Immature natural killer cell (primary cell): ENCODE data around the gene TRERF1. TPM values are rescaled to one million over a fixed set of nuclear protein-coding genes. Genes with fewer than 3 reads are reported as not detected.

Experiments
- DNase-seq, 3 donors: peaks; one replicate each; pipeline ENCODE4 v3.0.0; 2022; ENCODE audit warnings: mixed read lengths in 1 of 3
- H3K27ac Mint-ChIP-seq, 6 donors: one replicate each; pipeline ENCODE4 v1.8.0; 2020; ENCODE audit warnings: mixed read lengths in 6 of 6, mild to moderate bottlenecking in 5 of 6, inconsistent platforms in 4 of 6, moderate library complexity in 3 of 6
- H3K27me3 Mint-ChIP-seq, 3 donors: one replicate each; pipeline ENCODE4 v1.8.0; 2020 to 2021; ENCODE audit warnings: low read depth in 3 of 3, mild to moderate bottlenecking in 3 of 3, mixed read lengths in 3 of 3, moderate library complexity in 3 of 3, inconsistent platforms in 1 of 3
- H3K36me3 Mint-ChIP-seq, 3 donors: one replicate each; pipeline ENCODE4 v1.8.0; 2020; ENCODE audit warnings: mixed read lengths in 3 of 3, inconsistent platforms in 2 of 3, mild to moderate bottlenecking in 2 of 3
- H3K4me1 Mint-ChIP-seq, 2 donors: one replicate each; pipeline ENCODE4 v1.8.0; 2020; ENCODE audit warnings: inconsistent platforms in 2 of 2, mild to moderate bottlenecking in 2 of 2, mixed read lengths in 2 of 2, moderate library complexity in 1 of 2
- H3K4me3 Mint-ChIP-seq, 5 donors: one replicate each; pipeline ENCODE4 v1.8.0; 2020; ENCODE audit warnings: mild to moderate bottlenecking in 5 of 5, mixed read lengths in 5 of 5, inconsistent platforms in 3 of 5, moderate library complexity in 3 of 5
- H3K9me3 Mint-ChIP-seq, 6 donors: one replicate each; pipeline ENCODE4 v1.8.0; 2020; ENCODE audit warnings: mild to moderate bottlenecking in 6 of 6, mixed read lengths in 6 of 6, inconsistent platforms in 4 of 6, moderate library complexity in 3 of 6
- polyA plus RNA-seq, 3 donors: library from polyadenylated mRNA; unstranded; fragments of 300-500 nt; fragmentation: Illumina TruSeq; gene quantifications; one replicate each; pipeline ENCODE4 v1.2.3, GENCODE V29; 2021

The TRERF1 gene
- polyA plus RNA-seq, 3 donors from 2014 or later, result 1.5 to 8.8 (median 2.1) TPM

DNA sequence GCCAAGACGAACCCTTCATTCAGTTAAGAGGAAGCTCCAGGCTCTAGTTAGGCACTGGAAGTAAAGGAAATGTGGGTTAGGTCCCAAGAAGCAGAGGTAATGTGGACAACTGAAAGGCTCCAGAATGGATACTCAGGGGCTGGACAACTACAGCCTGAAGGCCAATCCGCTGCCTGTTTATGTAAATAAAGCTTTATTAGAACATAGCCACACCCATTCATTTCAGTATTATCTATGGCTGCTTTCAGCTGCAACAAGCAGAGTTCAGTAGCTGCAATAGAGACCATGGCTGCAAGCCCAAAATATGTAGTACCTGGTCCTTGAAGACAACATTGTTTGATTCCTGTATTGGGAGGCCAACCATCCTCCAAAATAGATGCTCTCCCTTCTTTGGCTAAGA is 133.2 kb downstream of the TRERF1 start:
- H3K36me3 Mint-ChIP-seq, result peaks cover 0 to 7% (median 0%) of the 10 kb centered on the region in 3 donors
- H3K9me3 Mint-ChIP-seq, result no peaks in the 10 kb centered on the region
- no peak for DNase-seq
- H3K4me3 Mint-ChIP-seq, result no peak overlapping the region
- H3K27me3 Mint-ChIP-seq, result peaks cover 0 to 2% (median 0%) of the 10 kb centered on the region in 3 donors
- no peak overlapping the region for H3K27ac Mint-ChIP-seq
- peaks cover 30 to 70% of the 10 kb centered on the region in 2 donors for H3K4me1 Mint-ChIP-seq

DNA sequence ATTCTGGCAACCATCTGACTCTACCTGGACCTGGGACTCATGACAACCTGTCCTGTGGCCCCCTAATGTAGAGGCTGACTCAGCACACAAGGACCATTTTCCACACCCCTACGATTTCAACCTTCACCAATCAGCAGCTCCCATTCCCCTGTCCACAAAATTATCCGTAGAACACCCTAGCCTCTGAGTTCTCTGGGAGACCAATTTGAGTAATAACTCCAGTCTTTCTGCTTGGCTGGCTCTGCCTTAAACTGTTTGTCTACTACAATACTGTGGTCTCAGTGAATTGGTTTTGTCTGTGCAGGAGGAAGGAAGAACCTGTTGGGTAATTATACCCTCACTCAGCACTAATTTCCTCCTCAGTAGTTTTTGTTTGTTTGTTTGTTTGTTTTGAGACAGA is 134.7 kb downstream of the TRERF1 start:
- peak overlapping the region in 5 of 6 donors; percentile 15 to 79 (median 62) for H3K27ac Mint-ChIP-seq
- no peak overlapping the region for H3K4me3 Mint-ChIP-seq
- peaks cover 0 to 2% (median 0%) of the 10 kb centered on the region in 3 donors for H3K27me3 Mint-ChIP-seq
- H3K4me1 Mint-ChIP-seq, result peaks cover 28 to 68% of the 10 kb centered on the region in 2 donors
- H3K9me3 Mint-ChIP-seq, result no peaks in the 10 kb centered on the region
- H3K36me3 Mint-ChIP-seq, result peaks cover 0 to 8% (median 4%) of the 10 kb centered on the region in 3 donors
- no peak for DNase-seq

- H3K27me3 Mint-ChIP-seq, result peaks cover 0 to 2% (median 0%) of the 10 kb centered on the region in 3 donors
- peaks cover 0 to 10% (median 4%) of the 10 kb centered on the region in 3 donors for H3K36me3 Mint-ChIP-seq
- no peaks in the 10 kb centered on the region for H3K9me3 Mint-ChIP-seq
- H3K27ac Mint-ChIP-seq, result peak overlapping the region in 4 of 6 donors; percentile 15 to 79 (median 55)
- no peak for DNase-seq
- H3K4me3 Mint-ChIP-seq, result no peak overlapping the region
- H3K4me1 Mint-ChIP-seq, result peaks cover 26 to 62% of the 10 kb centered on the region in 2 donors
Observed at GRCh38 chr6:42315991-42316970, 135.4 kb downstream of the TRERF1 start.

- H3K27ac Mint-ChIP-seq, result peak overlapping the region in 1 of 6 donors; percentile 69
- no peaks in the 10 kb centered on the region for H3K9me3 Mint-ChIP-seq
- H3K36me3 Mint-ChIP-seq, result peaks cover 4 to 16% (median 4%) of the 10 kb centered on the region in 3 donors
- peaks cover 0 to 2% (median 0%) of the 10 kb centered on the region in 3 donors for H3K27me3 Mint-ChIP-seq
- peaks cover 21 to 65% of the 10 kb centered on the region in 2 donors for H3K4me1 Mint-ChIP-seq
- DNase-seq, result no peak
- H3K4me3 Mint-ChIP-seq, result no peak overlapping the region
Observed at GRCh38 chr6:42315259-42315990, 136.3 kb downstream of the TRERF1 start.

DNA sequence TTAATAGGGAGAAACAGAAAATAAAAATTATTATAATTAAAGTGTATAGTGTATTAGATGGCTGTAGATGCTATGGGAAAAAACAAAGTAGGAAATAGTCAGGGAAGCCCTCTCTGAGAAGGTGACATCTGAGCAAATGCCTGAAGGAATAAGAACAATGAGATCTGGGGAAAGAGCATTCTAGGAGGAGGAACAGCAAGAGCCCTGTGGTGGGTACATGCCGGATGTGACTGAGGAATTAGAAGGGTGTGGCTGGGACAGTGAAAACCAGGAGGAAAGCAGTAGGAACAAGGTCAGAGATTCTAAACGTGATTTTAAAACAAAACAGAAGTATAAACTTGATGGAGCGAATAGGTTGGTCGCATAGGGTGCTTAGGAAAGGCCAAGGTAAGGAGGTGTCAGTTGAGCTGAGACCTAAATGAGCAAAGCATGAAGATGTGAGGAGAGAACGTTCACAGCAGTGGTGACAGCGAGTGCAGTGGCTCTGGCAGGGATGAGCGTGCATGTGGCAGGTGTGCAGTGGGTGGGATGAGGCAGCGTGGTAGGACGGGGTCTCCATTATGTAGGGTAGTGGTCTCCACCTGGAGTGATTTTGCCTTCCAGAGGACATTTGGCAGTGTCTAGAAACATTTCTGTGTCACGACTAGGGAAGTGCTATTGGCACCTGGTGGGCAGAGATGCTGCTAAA is 137.0 kb downstream of the TRERF1 start:
- DNase-seq, result no peak
- H3K27me3 Mint-ChIP-seq, result peaks cover 0 to 2% (median 0%) of the 10 kb centered on the region in 3 donors
- peaks cover 4 to 19% (median 4%) of the 10 kb centered on the region in 3 donors for H3K36me3 Mint-ChIP-seq
- H3K9me3 Mint-ChIP-seq, result no peaks in the 10 kb centered on the region
- peaks cover 21 to 71% of the 10 kb centered on the region in 2 donors for H3K4me1 Mint-ChIP-seq
- peak overlapping the region in 3 of 6 donors; percentile 9 to 80 (median 69) for H3K27ac Mint-ChIP-seq
- no peak overlapping the region for H3K4me3 Mint-ChIP-seq

DNA sequence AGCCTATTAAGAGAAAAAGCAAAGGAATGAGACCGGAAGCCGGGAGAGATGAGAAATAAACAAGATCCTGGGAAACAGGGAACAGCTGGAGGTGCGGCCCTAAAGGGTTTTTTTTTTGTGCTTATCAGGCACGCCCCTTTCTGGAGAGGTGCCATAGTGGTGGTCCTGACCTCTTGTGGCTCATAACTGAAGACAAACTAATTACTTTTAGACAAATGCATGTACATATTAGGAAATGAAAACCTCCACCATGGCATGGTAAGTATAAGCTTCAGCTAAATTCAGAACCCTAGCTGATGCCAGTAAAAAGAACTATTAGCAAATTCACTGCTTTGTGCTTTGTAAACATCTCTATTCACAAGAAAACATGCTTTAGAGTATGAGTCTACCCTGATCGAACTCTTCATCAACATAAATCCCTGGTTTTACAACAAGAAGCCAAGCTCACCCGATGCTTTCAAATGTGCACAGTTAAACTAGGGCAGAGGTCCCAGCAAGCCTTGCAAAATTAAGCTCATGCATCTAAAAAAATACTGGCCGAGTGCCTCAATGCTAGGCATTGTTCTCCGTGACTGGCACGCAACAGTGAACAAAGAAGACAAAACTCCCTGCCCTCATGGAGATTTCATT is 137.7 kb downstream of the TRERF1 start:
- Mint-ChIP-seq H3K27me3 (peaks cover 0 to 2% (median 0%) of the 10 kb centered on the region in 3 donors), H3K4me3 (no peak overlapping the region), H3K9me3 (no peaks in the 10 kb centered on the region), H3K4me1 (peaks cover 21 to 67% of the 10 kb centered on the region in 2 donors), H3K27ac (peak overlapping the region in 1 of 6 donors; percentile 47), H3K36me3 (peaks cover 4 to 16% (median 4%) of the 10 kb centered on the region in 3 donors)
- DNase-seq, result no peak

- DNase-seq, result no peak
- Mint-ChIP-seq H3K36me3 (peaks cover 4 to 12% (median 4%) of the 10 kb centered on the region in 3 donors), H3K4me3 (no peak overlapping the region), H3K4me1 (peaks cover 23 to 64% of the 10 kb centered on the region in 2 donors), H3K9me3 (no peaks in the 10 kb centered on the region), H3K27me3 (peaks cover 0 to 2% (median 0%) of the 10 kb centered on the region in 3 donors), H3K27ac (peak overlapping the region in 4 of 6 donors; percentile 17 to 70 (median 36))
Observed at GRCh38 chr6:42313038-42313437, 138.7 kb downstream of the TRERF1 start.

DNA sequence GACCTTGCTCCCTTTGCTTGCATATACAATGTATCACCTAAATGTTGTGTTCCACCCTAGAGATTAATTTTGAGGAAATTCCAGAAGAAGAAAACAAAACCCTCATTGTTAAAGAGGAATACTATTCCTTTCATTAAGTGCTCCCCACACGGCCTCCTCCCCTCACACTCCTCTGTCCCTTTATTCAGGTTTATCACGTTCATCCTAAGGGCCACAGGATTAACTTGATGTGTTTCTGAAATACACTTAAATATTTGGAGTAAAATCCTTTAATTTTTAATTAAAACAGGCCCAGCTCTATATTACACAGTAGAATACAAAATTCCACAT is 144.6 kb downstream of the TRERF1 start:
- Mint-ChIP-seq H3K9me3 (no peaks in the 10 kb centered on the region), H3K27ac (peak overlapping the region in 2 of 6 donors; percentile 31 to 32)

DNA sequence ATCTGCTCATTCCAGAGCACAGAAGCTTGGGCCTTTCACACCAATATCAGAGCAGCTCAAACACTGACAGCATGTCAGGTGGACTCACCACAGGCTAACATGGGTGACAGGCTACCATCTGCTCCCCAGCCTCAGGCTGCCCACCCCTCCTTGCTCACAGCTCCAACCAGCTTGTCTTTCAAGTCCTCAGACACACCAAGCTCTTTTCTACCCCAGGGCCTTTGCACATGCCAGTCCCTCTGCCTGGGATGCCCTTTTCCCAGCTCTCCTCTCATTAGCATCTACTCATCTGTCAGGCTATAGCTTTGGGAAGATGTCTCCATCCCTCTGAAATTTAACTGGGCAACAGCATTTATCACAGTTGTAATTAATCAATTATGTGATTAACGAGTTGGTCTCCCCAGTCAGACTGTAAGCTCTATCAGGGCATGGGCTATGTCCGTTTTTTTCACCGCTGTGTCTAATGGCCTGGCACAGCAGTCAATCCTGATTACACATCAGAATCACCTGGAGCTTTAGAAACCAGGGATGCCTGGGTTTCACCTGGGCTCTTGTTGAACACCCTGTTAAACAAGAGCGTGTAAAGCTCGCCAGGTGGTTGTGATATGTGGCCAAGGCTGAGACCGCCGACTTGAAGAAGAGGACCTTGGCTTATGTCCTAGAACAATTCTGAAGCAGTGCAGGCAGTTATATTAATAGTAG is 145.1 kb downstream of the TRERF1 start:
- peak overlapping the region in 2 of 6 donors; percentile 31 to 32 for H3K27ac Mint-ChIP-seq
- H3K27me3 Mint-ChIP-seq, result peaks cover 0 to 2% (median 0%) of the 10 kb centered on the region in 3 donors
- H3K9me3 Mint-ChIP-seq, result no peaks in the 10 kb centered on the region
- DNase-seq, result no peak
- H3K4me1 Mint-ChIP-seq, result peaks cover 19 to 68% of the 10 kb centered on the region in 2 donors
- peaks cover 0 to 12% (median 4%) of the 10 kb centered on the region in 3 donors for H3K36me3 Mint-ChIP-seq
- H3K4me3 Mint-ChIP-seq, result no peak overlapping the region

More for the DNA sequence above, 144.6 kb downstream of the TRERF1 start:
- peaks cover 22 to 62% of the 10 kb centered on the region in 2 donors for H3K4me1 Mint-ChIP-seq
- no peak overlapping the region for H3K4me3 Mint-ChIP-seq
- H3K36me3 Mint-ChIP-seq, result peaks cover 0 to 15% (median 4%) of the 10 kb centered on the region in 3 donors
- H3K27me3 Mint-ChIP-seq, result peaks cover 0 to 2% (median 0%) of the 10 kb centered on the region in 3 donors
- no peak for DNase-seq

- Mint-ChIP-seq H3K4me1 (peaks cover 17 to 56% of the 10 kb centered on the region in 2 donors), H3K27ac (peak overlapping the region in 1 of 6 donors; percentile 21), H3K36me3 (peaks cover 3 to 11% (median 6%) of the 10 kb centered on the region in 3 donors), H3K27me3 (peaks cover 0 to 2% (median 0%) of the 10 kb centered on the region in 3 donors), H3K4me3 (no peak overlapping the region), H3K9me3 (no peaks in the 10 kb centered on the region)
- DNase-seq, result no peak
Observed at GRCh38 chr6:42304053-42304712, 147.5 kb downstream of the TRERF1 start.

DNA sequence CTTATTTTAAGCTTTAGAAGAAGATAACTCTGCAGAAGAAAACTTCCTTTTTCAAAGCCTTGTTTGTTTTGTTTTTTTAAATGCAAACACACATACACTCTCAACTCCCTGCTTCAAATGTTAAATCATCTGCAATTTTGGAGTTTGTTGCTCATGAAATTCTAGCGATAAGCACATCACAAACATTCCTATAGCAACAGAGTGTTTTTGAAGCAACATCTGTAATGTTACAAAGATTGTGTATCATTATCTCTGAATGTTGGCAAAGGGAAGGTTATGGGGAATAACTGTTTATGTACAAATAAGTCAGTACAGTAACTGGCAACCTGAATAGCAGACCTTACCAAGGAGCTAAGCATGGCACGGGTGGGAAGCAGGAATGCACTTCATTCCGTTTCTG is 149.3 kb downstream of the TRERF1 start:
- H3K36me3 Mint-ChIP-seq, result peaks cover 9 to 18% (median 13%) of the 10 kb centered on the region in 3 donors
- no peak overlapping the region for H3K4me3 Mint-ChIP-seq
- H3K27ac Mint-ChIP-seq, result no peak overlapping the region
- peaks cover 0 to 2% (median 0%) of the 10 kb centered on the region in 3 donors for H3K27me3 Mint-ChIP-seq
- H3K4me1 Mint-ChIP-seq, result peaks cover 12 to 52% of the 10 kb centered on the region in 2 donors
- no peaks in the 10 kb centered on the region for H3K9me3 Mint-ChIP-seq
- no peak for DNase-seq

DNA sequence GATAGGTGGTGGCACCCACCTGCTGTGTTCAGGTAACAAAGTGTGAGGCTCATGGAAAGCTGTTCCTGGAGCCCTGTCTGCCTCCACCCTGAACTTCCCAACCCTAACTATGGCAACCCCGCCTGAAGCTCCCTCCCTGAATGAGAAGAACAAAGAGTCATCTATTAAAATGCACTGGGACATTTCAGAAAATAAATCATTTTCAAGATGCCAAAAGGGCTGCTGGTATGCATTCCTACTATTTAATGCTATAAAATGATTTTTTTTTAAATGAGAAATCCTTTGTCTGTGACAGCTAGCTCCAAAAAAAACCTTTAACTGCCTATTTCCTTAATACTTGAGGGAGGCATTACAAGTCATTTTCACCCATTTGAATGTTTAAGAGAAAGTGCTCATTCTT is 149.7 kb downstream of the TRERF1 start:
- H3K36me3 Mint-ChIP-seq, result peaks cover 9 to 19% (median 17%) of the 10 kb centered on the region in 3 donors
- H3K27me3 Mint-ChIP-seq, result peaks cover 0 to 2% (median 0%) of the 10 kb centered on the region in 3 donors
- no peaks in the 10 kb centered on the region for H3K9me3 Mint-ChIP-seq
- no peak for DNase-seq
- peaks cover 16 to 52% of the 10 kb centered on the region in 2 donors for H3K4me1 Mint-ChIP-seq
- H3K27ac Mint-ChIP-seq, result peak overlapping the region in 1 of 6 donors; percentile 40
- no peak overlapping the region for H3K4me3 Mint-ChIP-seq
